Right lobe of liver (tissue), 4 donors: ENCODE data around the gene MYLK4.

Experiments used
- CTCF ChIP-seq, 4 donors: fragments of 200-600 bp in 3 of 4; fragments of 450-650 bp in 1 of 4; IDR thresholded peaks; one replicate each; pipeline versions ENCODE4 v1.5.1 to v1.8.0; 2016 to 2022; ENCODE audit warnings: antibody characterized with exemption in 4 of 4, mild to moderate bottlenecking in 2 of 4
- POLR2A ChIP-seq: fragments of 450-650 bp; IDR thresholded peaks from one replicate; pipeline ENCODE4 v1.6.1; 2017; ENCODE audit warnings: antibody characterized with exemption, mild to moderate bottlenecking
- donor health status: DM: no; HTN: no; CAD: no.
- donor health status: DM: no; HTN: no; CAD: no.
- donor health status: DM: no; HTN: yes; CAD: no.

GRCh38 chr6:2651536-2651935, 99.2 kb downstream of the MYLK4 start:
- TF ChIP-seq CTCF (IDR thresholded peaks at IDR 0.05) (no peak), POLR2A (no peak)
